ENCODE data around the gene ALB. TPM values are rescaled to one million over a fixed set of nuclear protein-coding genes. Genes with fewer than 3 reads are reported as not detected.

ALB gene
- polyA plus RNA-seq, 3 donors = not detected

GRCh38 chr4:73448448-73449203 lies 44.5 kb downstream of the ALB start:
- TF ChIP-seq, protein P1, sequence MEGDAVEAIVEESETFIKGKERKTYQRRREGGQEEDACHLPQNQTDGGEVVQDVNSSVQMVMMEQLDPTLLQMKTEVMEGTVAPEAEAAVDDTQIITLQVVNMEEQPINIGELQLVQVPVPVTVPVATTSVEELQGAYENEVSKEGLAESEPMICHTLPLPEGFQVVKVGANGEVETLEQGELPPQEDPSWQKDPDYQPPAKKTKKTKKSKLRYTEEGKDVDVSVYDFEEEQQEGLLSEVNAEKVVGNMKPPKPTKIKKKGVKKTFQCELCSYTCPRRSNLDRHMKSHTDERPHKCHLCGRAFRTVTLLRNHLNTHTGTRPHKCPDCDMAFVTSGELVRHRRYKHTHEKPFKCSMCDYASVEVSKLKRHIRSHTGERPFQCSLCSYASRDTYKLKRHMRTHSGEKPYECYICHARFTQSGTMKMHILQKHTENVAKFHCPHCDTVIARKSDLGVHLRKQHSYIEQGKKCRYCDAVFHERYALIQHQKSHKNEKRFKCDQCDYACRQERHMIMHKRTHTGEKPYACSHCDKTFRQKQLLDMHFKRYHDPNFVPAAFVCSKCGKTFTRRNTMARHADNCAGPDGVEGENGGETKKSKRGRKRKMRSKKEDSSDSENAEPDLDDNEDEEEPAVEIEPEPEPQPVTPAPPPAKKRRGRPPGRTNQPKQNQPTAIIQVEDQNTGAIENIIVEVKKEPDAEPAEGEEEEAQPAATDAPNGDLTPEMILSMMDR (IDR thresholded peaks at IDR 0.05) = no peak
- Histone ChIP-seq H3K9ac (ENCODE audit: insufficient read depth, low read length, poor library complexity, severe bottlenecking) (no peak overlapping the region), H3K9me3 (replicated peaks in 1 of 2; ENCODE audit: control insufficient read depth in 1 of 2, insufficient read depth in 1 of 2, low read length in 2 of 2) (no peaks in the 10 kb centered on the region), H3K4me1 (ENCODE audit: control insufficient read depth in 1 of 2, insufficient read depth in 2 of 2, low read length in 2 of 2) (no peaks in the 10 kb centered on the region), H4K20me1 (ENCODE audit: insufficient read depth, low read length) (no peaks in the 10 kb centered on the region), H2AFZ (ENCODE audit: insufficient read depth, low read depth, low read length, poor library complexity, severe bottlenecking) (no peak overlapping the region), H3K27ac (ENCODE audit: low read depth in 1 of 2, low read length in 2 of 2) (no peak overlapping the region), H3K36me3 (replicated peaks in 1 of 2; ENCODE audit: control insufficient read depth in 1 of 2, insufficient read depth in 2 of 2, low read length in 2 of 2) (no peaks in the 10 kb centered on the region), H3K27me3 (ENCODE audit: control insufficient read depth in 2 of 2, insufficient read depth in 2 of 2, low read length in 2 of 2) (no peaks in the 10 kb centered on the region), H3K79me2 (ENCODE audit: insufficient read depth, low read length) (no peaks in the 10 kb centered on the region), H3K4me2 (replicated peaks; ENCODE audit: extremely low read depth, low read length, poor library complexity, severe bottlenecking) (no peak overlapping the region), H3K4me3 (replicated peaks in 1 of 3; ENCODE audit: low read depth in 2 of 3, low read length in 3 of 3) (no peak overlapping the region)
- H3K4me3 Mint-ChIP-seq = no peak overlapping the region
- WGBS (ENCODE audit: insufficient coverage) = 100% methylated on average over 1 of the region's 4 CpGs
- H3K36me3 Mint-ChIP-seq = no peaks in the 10 kb centered on the region
- H3K27me3 Mint-ChIP-seq (ENCODE audit: low read depth in 3 of 3) = peaks cover 0 to 6% (median 0%) of the 10 kb centered on the region in 3 donors
- no peak overlapping the region for H3K27ac Mint-ChIP-seq
- no peaks in the 10 kb centered on the region for H3K9me3 Mint-ChIP-seq
- intact Hi-C loops (cut with micrococcal nuclease) = no loop called here
- no peak for DNase-seq
- H3K4me1 Mint-ChIP-seq = no peaks in the 10 kb centered on the region

GRCh38 chr4:73450398-73451004 lies 46.4 kb downstream of the ALB start:
- no peak for DNase-seq
- no peaks in the 10 kb centered on the region for H4K20me1 ChIP-seq (ENCODE audit: insufficient read depth, low read length)
- H3K27ac ChIP-seq (ENCODE audit: low read depth in 1 of 2, low read length in 2 of 2) = no peak overlapping the region
- WGBS (ENCODE audit: insufficient coverage) = 87% methylated on average over 4 of the region's 9 CpGs
- Mint-ChIP-seq H3K4me1 (no peaks in the 10 kb centered on the region), H3K36me3 (no peaks in the 10 kb centered on the region), H3K27ac (no peak overlapping the region), H3K9me3 (no peaks in the 10 kb centered on the region), H3K27me3 (ENCODE audit: low read depth in 3 of 3) (peaks cover 0 to 6% (median 0%) of the 10 kb centered on the region in 3 donors), H3K4me3 (no peak overlapping the region)
- H2AFZ ChIP-seq (ENCODE audit: insufficient read depth, low read depth, low read length, poor library complexity, severe bottlenecking) = no peak overlapping the region
- no peaks in the 10 kb centered on the region for H3K27me3 ChIP-seq (ENCODE audit: control insufficient read depth in 2 of 2, insufficient read depth in 2 of 2, low read length in 2 of 2)
- no peak overlapping the region for H3K4me3 ChIP-seq (replicated peaks in 1 of 3; ENCODE audit: low read depth in 2 of 3, low read length in 3 of 3)
- no peaks in the 10 kb centered on the region for H3K9me3 ChIP-seq (replicated peaks in 1 of 2; ENCODE audit: control insufficient read depth in 1 of 2, insufficient read depth in 1 of 2, low read length in 2 of 2)
- H3K9ac ChIP-seq (ENCODE audit: insufficient read depth, low read length, poor library complexity, severe bottlenecking) = no peak overlapping the region
- TF ChIP-seq, protein P1 (IDR thresholded peaks at IDR 0.05) = no peak
- H3K79me2 ChIP-seq (ENCODE audit: insufficient read depth, low read length) = no peaks in the 10 kb centered on the region
- intact Hi-C loops (cut with micrococcal nuclease) = no loop called here
- no peaks in the 10 kb centered on the region for H3K36me3 ChIP-seq (replicated peaks in 1 of 2; ENCODE audit: control insufficient read depth in 1 of 2, insufficient read depth in 2 of 2, low read length in 2 of 2)
- no peaks in the 10 kb centered on the region for H3K4me1 ChIP-seq (ENCODE audit: control insufficient read depth in 1 of 2, insufficient read depth in 2 of 2, low read length in 2 of 2)
- H3K4me2 ChIP-seq (replicated peaks; ENCODE audit: extremely low read depth, low read length, poor library complexity, severe bottlenecking) = no peak overlapping the region
